Raji (cell line): ENCODE measurements around the gene TAL1.

Experiments used
- POLR2A ChIP-seq: IDR thresholded peaks from 2 replicates; pipeline ENCODE4 v1.6.1; 2011; ENCODE audit warnings: low read depth, low read length, control low read depth; ENCODE audit not compliant: insufficient read depth

TAL1 gene

DNA sequence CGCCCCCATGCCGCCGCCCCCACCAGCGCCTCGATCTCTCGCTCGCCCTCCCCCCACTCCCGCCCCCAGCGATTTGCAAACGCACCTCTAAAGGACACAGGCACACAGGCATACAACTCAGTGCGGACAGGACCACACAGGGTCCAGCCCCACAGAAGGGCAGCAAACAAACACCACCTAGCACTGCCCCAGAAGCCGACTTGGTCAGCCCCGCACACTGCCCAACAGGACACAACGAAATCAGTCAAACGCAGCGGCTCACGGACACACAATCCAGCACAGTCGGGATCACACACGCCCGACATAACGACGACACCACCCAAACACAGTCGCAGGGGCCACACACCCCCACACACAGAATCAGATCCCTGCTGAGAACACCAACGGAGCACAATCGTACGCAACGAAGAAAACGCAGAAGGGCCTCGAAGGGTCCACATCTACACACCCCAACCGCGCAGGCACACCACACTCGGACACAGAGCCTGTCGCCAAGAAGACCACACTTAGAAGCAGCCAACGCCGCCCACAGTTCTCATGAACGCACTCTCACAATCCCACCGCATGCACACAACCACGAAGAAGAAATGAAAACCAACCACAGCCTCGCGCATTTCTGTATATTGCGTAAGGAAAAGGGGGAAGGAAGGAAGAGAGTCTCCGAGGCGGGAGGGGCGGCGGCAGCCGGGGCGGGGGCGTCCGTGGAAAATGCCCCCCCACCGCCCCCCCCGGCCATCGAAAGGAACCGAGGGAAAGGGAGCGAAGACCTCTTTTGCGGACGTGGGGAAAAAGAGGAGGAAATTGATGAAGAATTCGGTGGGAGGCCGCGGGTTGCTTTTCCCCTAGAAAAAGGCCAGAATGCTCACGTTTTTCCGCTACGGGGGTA lies 481 bp downstream of the TAL1 start:
- no peak for TF ChIP-seq POLR2A

DNA sequence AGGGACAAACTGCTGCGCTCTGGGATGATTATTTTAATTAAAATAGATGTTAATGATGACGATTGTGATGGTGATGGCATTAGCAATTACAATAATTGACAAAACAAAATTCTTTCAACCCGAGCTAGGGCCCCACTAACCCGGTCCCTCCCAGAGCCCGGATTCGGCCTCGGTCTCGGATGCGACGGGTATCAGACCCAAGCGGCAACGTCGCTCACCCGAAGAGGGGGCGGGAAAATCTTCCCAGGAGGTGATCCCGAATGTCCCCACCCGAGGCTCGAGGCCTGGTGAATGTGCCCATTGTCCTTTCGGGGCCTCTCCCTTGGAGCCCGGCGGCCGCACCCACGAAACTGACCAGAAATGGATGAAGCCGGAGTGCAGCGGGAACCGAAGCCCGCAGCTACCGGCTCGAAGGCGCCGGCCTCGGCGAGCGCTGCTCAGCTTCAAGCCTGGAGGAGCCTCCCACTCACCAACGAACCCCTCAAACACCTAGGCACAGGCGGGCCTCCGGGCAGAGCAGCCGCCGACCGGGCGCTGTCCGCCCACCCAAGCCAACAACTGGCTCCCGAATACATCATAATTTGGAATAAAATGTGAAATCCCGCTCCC lies 1.2 kb downstream of the TAL1 start:
- TF ChIP-seq POLR2A, result no peak

- no peak for TF ChIP-seq POLR2A
Observed at GRCh38 chr1:47229886-47230691, 1.9 kb downstream of the TAL1 start.

GRCh38 chr1:47229031-47229885 lies 2.8 kb downstream of the TAL1 start:
- no peak for TF ChIP-seq POLR2A

- no peak for TF ChIP-seq POLR2A
Observed at GRCh38 chr1:47228644-47229030, 3.4 kb downstream of the TAL1 start.

DNA sequence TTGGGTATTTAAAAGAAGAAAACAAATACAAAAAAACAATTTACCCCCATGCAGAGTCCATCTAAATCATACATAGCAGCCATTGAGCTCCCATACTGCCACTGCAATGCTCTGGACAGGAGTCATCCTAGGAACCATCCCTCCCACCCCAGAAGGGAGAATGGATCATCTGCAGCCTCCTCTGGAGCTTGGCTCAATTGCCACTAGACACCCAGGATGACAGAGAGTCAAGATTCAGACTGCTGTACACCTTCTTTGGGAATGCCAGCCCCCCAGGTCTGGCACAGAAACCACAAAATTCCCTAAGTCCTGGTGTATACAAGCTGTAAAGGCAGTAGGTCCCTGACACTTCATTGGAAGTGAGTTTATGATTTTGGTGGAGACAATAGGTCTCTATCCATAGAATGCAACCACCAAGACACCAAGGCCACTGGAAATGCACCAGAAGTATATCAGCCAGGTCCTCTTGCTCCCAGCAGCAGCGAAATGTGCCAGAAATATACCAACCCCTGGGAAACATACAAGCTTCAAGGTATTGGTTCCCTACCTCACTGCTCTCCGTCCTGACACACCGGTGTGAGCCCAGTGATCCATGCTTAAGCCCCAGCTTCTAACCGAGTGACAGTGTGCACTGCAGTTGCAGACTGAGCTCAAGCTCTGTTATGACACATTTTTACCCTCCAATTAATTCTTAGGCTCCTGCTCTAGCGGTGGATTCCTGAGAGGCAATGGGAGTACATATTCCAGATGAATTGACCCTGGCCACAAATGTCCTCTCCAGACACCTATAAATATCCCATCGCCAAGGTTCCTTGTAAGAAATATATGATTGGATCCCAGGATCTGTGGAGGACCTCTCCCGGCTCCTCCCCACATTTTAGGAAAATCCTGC lies 4.4 kb downstream of the TAL1 start:
- TF ChIP-seq POLR2A, result no peak

- no peak for TF ChIP-seq POLR2A
Observed at GRCh38 chr1:47226839-47227215, 5.2 kb downstream of the TAL1 start.

- TF ChIP-seq POLR2A, result no peak
Observed at GRCh38 chr1:47226121-47226838, 5.7 kb downstream of the TAL1 start.

- TF ChIP-seq POLR2A, result no peak
Observed at GRCh38 chr1:47225430-47226100, 6.5 kb downstream of the TAL1 start.

DNA sequence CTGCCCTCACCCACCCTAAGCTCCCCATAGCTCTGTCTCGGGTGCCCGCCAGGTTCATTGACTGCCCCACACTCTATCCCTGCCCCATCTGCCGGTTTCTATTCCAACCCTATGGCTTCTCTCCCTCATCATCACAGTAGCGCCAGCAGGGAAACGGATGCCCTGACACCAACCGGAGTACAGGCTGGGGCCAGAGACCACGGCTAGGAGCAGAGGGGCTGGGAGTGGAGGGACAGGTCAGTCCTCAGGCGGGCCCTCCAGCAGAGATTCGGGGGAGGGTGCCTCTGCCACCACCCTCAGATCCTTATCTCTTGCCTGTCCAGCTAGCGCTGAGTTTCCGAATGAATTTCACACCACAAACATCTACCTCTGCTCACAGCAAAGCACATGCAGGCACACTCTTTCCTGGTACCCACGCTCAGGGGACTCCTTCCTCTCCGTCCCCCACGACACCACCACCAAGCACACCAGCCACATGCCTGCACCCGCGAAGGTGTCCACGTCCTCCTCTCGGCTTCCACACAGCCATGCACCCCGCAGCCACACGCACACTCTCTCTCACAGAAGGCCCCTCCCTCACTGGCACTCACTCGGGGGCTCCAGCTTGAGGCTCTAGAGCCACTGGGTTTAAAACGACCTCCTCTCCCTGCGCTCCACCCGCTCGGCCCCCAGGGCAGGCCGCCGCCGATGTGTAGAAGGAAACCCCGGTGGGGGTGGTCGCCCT lies 7.2 kb downstream of the TAL1 start:
- TF ChIP-seq POLR2A, result no peak

DNA sequence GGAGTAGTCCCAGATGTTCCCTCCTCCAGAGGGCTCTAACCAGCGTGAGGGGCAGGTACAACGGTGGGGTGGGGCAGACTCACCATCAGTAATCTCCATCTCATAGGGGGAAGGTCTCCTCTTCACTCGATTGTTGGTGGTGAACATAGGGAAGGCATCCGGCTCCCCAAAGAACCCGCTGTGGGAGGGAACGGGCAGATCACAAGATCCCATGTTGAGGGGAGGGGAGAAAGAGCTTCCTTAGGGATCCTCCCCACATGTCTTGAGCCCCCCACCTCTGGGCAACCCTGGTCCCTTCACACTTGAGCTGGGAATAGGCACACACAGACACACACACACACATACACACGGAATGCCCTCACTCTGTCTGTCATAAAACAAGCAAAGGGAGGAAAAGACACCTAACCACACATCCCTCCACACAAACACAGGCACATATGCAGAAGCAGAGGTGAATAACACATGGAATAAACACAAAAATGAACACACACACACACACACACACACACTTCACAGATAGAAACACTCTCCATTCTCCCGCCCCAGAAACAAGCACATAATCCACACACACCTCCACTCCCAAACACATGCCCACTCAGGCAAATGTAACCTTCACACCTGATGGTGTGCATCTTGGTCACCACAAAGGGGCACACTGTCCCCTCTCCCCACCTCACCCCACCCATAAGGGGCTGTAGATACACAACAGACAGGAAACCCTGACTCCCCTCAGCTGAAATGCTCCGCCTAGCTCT lies 7.9 kb downstream of the TAL1 start:
- no peak for TF ChIP-seq POLR2A

DNA sequence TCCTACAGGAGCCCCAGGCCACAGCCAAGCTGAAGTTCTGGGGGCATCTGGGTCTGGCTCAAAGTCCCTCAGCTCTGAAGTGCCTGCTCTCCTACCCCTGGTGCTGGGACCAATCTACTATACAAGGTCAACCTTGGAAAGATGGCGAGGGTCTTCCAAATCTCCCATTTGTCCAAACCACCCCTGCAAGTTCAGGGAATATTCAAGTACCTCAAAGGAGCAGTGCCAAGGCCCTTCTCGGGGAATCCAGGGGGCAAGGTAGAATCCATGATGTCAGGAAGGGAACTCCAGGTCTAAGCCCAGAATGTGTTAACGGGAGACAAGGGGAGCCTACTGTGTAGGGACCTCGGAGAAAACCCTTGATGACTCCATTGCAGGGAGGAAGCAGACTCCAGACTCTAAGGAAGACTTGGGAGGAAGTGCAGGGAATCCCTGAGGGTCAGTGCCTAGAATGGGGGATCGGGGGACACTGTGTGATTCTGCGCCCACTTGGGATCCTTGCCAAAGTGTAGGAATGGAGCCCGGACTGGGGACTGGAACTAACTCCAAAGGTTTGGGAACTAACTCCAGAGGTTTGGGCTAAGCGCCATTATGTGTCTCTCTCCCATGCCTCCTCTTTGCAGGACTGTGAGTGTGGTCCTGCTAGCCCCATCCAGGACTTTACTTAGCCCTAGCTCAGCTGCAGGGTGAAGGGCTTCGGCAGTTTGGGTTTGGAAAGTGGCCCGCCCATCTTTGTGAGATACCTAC lies 8.7 kb downstream of the TAL1 start:
- TF ChIP-seq POLR2A, result no peak
